HepG2 (cell line): ENCODE results near the gene TAF1B. TPM values are rescaled to one million over a fixed set of nuclear protein-coding genes. Genes with fewer than 3 reads are reported as not detected.

Experiments
- ATF7 ChIP-seq, 2 experiments: fragments of 450-650 bp in 1 of 2; sonication (generic) in 1 of 2; formaldehyde crosslinking in 1 of 2; IDR thresholded peaks; 2 replicates each; pipeline versions ENCODE4 v1.4.0 to v1.6.1; 2016 to 2020; ENCODE audit warnings: antibody characterized with exemption in 1 of 2, mild to moderate bottlenecking in 1 of 2, missing genetic modification reagents in 1 of 2
- ATF7-NPFF ChIP-seq: sonication (generic); formaldehyde crosslinking; IDR thresholded peaks from 2 replicates; pipeline ENCODE4 v1.8.1; 2023; ENCODE audit warnings: mild to moderate bottlenecking, low read depth, missing genetic modification reagents, moderate library complexity
- EED ChIP-seq: sonication (generic); formaldehyde crosslinking; IDR thresholded peaks from 2 replicates; pipeline ENCODE4 v1.5.0; 2020; ENCODE audit warnings: mild to moderate bottlenecking, missing genetic modification reagents
- FOXA3 ChIP-seq: IDR thresholded peaks from 2 replicates; pipeline ENCODE4 v1.6.1; 2016; ENCODE audit warnings: missing genetic modification reagents, missing compliant biosample characterization
- FOXK2 ChIP-seq: fragments of 450-650 bp; IDR thresholded peaks from 2 replicates; pipeline ENCODE4 v1.6.1; 2016
- JARID2 ChIP-seq: sonication (generic); formaldehyde crosslinking; IDR thresholded peaks from 2 replicates; pipeline ENCODE4 v1.8.1; 2023; ENCODE audit warnings: missing genetic modification reagents, inconsistent platforms; ENCODE audit not compliant: insufficient replicate concordance
- NR3C1 ChIP-seq: sonication (generic); formaldehyde crosslinking; IDR thresholded peaks from 2 replicates; pipeline ENCODE4 v1.4.0; 2020; ENCODE audit warnings: missing genetic modification reagents
- PAXIP1 ChIP-seq: sonication (generic); formaldehyde crosslinking; conservative IDR thresholded peaks from 2 replicates; pipeline ENCODE4 v1.4.0; 2020; ENCODE audit warnings: mild to moderate bottlenecking, missing genetic modification reagents, moderate library complexity
- SKIL ChIP-seq: sonication (generic); formaldehyde crosslinking; IDR thresholded peaks from 2 replicates; pipeline ENCODE4 v1.8.0; 2022; ENCODE audit warnings: missing genetic modification reagents, mild to moderate bottlenecking, moderate library complexity, borderline replicate concordance
- SP1 ChIP-seq, 2 experiments: fragments of 450-650 bp in 1 of 2; sonication (generic) in 1 of 2; formaldehyde crosslinking in 1 of 2; IDR thresholded peaks; 2 replicates each; pipeline versions ENCODE4 v1.4.0 to v1.6.1; 2016 to 2020; ENCODE audit warnings: missing genetic modification reagents in 1 of 2
- THAP11 ChIP-seq: IDR thresholded peaks from 2 replicates; pipeline ENCODE4 v1.6.1; 2016; ENCODE audit warnings: missing biosample characterization, missing genetic modification reagents
- ZMYM2 ChIP-seq: sonication (generic); formaldehyde crosslinking; IDR thresholded peaks from 2 replicates; pipeline ENCODE4 v1.8.0; 2022; ENCODE audit warnings: mild to moderate bottlenecking, missing genetic modification reagents
- ZMYM4 ChIP-seq: sonication (generic); formaldehyde crosslinking; IDR thresholded peaks from 2 replicates; pipeline ENCODE4 v1.8.1; 2023; ENCODE audit warnings: mild to moderate bottlenecking, missing genetic modification reagents
- ZNF264 ChIP-seq: sonication (generic); formaldehyde crosslinking; IDR thresholded peaks from 2 replicates; pipeline ENCODE4 v1.4.0; 2020; ENCODE audit warnings: missing genetic modification reagents
- ZNF513 ChIP-seq: sonication (generic); formaldehyde crosslinking; conservative IDR thresholded peaks from 2 replicates; pipeline ENCODE4 v1.5.0; 2020; ENCODE audit warnings: missing genetic modification reagents
- ZNF543 ChIP-seq: sonication (generic); formaldehyde crosslinking; IDR thresholded peaks from 2 replicates; pipeline ENCODE4 v1.4.0; 2020; ENCODE audit warnings: mild to moderate bottlenecking, missing genetic modification reagents
- ZNF770 ChIP-seq: sonication (generic); formaldehyde crosslinking; IDR thresholded peaks from 2 replicates; pipeline ENCODE4 v1.5.0; 2020; ENCODE audit warnings: mild to moderate bottlenecking, missing genetic modification reagents
- ZNF879 ChIP-seq: sonication (generic); formaldehyde crosslinking; IDR thresholded peaks from 2 replicates; pipeline ENCODE4 v1.8.1; 2023; ENCODE audit warnings: missing genetic modification reagents
- polyA plus RNA-seq, 8 experiments: library from polyadenylated mRNA; depleted of rRNA in 3 of 8; stranded (reverse) in 7 of 8; unstranded in 1 of 8; fragments of >200 nt; fragmentation: Illumina TruSeq in 4 of 8; extraction: Trizol in 4 of 8; gene quantifications; 2 replicates each; pipeline versions ENCODE4 v1.2.1 to v1.2.3, GENCODE V29; 2011 to 2016; ENCODE audit warnings: low read depth in 4 of 8, missing spikeins in 1 of 8, mixed read lengths in 1 of 8; ENCODE audit not compliant: insufficient read depth in 1 of 8
- total RNA-seq, 5 experiments: library from RNA; depleted of rRNA; stranded (reverse); fragments of >200 nt; fragmentation: Illumina TruSeq; extraction: Trizol; gene quantifications; 2 replicates each; pipeline ENCODE4 v1.2.3, GENCODE V29; 2016; ENCODE audit warnings: low read depth in 1 of 5

TAF1B gene
- total and polyA plus RNA-seq, 2 of the 13 experiments (the other 11 are each of a cell fraction or from before 2014, with no cell fraction given), result 13.3 to 27.7 TPM

GRCh38 chr2:9946818-9947217 lies 103.5 kb downstream of the TAF1B start (continued):
- TF ChIP-seq ATF7 (IDR thresholded peaks at IDR 0.05), result peak; percentile 82
- peak; percentile 61; the same call in 1 of the 2 replicates for TF ChIP-seq ATF7 (CRISPR knock-in tag; IDR thresholded peaks at IDR 0.05)
- no peak for TF ChIP-seq SKIL (CRISPR knock-in tag)
- TF ChIP-seq ZNF770 (CRISPR knock-in tag), result peak; percentile 100
- TF ChIP-seq JARID2 (CRISPR knock-in tag), result no peak
- TF ChIP-seq ZNF513 (CRISPR knock-in tag), result no peak
- TF ChIP-seq PAXIP1, result peak; percentile 71
- peak; percentile 77 for TF ChIP-seq ZMYM2 (CRISPR knock-in tag)
- no peak for TF ChIP-seq SP1 (IDR thresholded peaks at IDR 0.05)
- no peak for TF ChIP-seq SP1 (CRISPR knock-in tag; IDR thresholded peaks at IDR 0.05)
- no peak for TF ChIP-seq ZNF879 (CRISPR knock-in tag)
- 0 out of 2 replicates have a peak, but pooled peaks have one; percentile 31 for TF ChIP-seq THAP11 (CRISPR knock-in tag)
- TF ChIP-seq FOXK2, result 0 out of 2 replicates have a peak, but pooled peaks have one; percentile 37
- no peak for TF ChIP-seq ZMYM4 (CRISPR knock-in tag)
- no peak for TF ChIP-seq ZNF543 (CRISPR knock-in tag)
- TF ChIP-seq FOXA3 (CRISPR knock-in tag), result peak; percentile 54
- no peak for TF ChIP-seq ATF7-NPFF (CRISPR knock-in tag)
- TF ChIP-seq EED, result 0 out of 2 replicates have a peak, but pooled peaks have one; percentile 31
- no peak for TF ChIP-seq NR3C1 (CRISPR knock-in tag)
- TF ChIP-seq ZNF264, result no peak
